HG02623 (cell line): ENCODE data around the gene OR51B4.
"Not testable (repeated sequence)": the region's sequence is repeated elsewhere in the genome, so short reads cannot be mapped to it uniquely, and the experiment has no call there.

Experiments
- ATAC-seq: cut with Tn5 transposase; IDR thresholded peaks from one replicate; pipeline ENCODE4 v1.9.1; 2021; ENCODE audit warnings: moderate library complexity; ENCODE audit not compliant: unreplicated experiment

The OR51B4 gene

DNA sequence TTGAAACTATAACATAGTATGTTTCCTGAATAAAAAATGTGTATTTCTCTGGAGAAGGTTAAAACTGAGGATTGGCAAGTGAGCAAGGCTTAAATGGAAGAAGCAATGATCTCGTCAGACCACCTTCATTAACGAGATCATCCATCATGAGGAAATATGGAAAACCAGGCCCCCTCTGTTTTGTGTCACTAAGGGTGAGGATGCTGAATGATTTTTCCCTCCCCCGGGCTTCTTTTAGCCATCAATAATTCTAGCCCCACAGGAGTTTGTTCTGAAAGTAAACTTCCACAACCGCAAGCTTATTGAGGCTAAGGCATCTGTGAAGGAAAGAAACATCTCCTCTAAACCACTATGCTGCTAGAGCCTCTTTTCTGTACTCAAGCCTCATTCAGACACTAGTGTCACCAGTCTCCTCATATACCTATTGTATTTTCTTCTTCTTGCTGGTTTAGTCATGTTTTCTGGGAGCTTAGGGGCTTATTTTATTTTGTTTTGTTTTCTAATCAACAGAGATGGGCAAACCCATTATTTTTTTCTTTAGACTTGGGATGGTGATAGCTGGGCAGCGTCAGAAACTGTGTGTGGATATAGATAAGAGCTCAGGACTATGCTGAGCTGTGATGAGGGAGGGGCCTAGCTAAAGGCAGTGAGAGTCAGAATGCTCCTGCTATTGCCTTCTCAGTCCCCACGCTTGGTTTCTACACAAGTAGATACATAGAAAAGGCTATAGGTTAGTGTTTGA lies 26.2 kb downstream of the OR51B4 start:
- ATAC-seq = no peak

DNA sequence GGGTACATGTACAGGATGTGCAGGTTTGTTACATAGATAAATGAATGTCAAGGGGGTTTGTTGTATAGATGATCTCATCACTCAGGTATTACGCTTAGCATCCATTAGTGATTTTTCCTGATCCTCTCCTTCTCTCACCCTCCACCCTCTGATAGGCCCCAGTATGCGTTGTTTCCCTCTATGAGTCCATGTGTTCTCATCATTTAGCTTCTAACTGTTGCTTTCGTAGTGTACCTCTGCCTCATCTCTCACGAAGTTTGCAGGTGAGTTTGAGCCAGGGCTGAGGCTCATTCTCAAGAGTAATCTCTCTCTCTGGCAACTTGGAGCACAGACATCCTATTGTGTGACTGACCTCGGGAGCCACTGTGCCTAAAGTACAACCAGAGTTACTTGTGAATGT lies 27.4 kb downstream of the OR51B4 start:
- no peak for ATAC-seq

DNA sequence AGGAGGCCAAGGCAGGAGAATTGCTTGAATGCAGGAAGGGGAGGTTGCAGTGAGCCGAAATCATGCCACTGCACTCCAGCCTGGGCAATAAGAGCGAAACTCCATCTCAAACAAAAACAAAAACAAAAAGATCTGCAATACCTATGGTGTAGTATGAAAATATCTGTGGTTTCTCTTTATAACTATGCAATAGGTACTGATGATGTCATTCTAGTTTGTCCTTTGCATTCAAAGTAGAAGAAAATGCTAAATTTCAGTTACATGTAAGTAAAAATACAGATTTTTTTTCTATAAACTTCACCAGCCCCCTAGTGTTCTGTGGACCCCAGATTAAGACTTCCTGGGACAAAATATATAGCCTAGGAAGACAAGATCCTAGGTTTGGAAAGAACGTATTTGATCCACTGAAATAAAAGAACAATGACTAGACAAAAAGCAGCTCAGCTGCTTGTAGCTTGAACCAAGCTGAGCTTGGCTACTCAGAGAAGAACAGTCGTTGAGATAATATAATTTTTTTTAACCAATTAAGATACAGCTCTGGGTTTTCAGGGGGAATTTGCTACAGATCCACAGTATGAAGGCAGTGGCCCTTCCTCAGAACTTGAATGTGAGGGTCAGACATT lies 29.2 kb downstream of the OR51B4 start:
- no peak for ATAC-seq

DNA sequence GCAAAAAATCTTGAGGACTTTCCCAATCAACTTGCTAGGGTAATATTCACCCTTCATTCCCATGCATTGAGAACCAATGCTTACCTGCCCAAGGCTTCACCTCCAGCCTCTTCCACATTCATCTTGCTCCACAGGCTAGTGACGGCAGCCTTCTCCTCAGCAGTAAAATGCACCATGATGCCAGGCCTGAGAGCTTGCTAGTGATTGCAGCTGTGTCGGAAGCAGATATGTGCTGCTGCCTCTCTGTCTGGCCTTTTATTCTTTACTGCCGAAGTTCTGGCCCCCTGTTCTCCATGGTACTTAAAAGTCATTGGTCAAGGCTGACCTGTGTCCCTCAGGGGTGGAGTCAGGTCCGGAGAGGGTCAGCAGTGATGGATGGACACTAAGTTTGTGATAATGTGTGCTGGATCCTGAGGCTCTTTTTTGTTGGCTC lies 32.0 kb downstream of the OR51B4 start, which contains the start of gene HBE1:
Gene HBE1, minus strand, starts transcription at position 231 of the 433 bp plus-strand sequence. Its CDS starts 55 bp downstream, at position 176.
- no peak for ATAC-seq

DNA sequence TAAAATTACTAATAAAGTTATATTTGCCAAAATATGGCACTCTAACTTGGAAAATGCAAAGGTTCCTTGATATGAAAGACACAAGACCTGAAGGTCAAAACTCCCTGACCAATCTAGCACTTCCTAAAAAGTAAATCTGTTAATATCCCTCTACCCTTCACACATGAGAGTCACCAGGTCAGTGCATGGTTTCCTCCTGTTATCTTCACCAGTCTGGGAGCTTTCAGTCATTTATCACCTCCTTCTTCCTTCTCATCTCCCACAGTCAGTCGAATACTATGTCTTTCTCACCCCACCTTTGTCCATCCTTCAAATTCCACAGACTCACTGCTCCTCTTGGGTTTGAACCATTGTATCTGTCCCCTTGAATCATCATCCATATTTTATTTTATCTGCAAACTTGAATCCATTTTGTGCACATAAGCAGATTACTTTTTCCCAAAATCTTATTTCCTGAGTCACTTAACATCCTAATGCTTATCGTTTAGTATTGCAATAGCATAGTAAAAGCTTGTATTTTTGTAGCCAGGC lies 34.6 kb downstream of the OR51B4 start:
- no peak for ATAC-seq

DNA sequence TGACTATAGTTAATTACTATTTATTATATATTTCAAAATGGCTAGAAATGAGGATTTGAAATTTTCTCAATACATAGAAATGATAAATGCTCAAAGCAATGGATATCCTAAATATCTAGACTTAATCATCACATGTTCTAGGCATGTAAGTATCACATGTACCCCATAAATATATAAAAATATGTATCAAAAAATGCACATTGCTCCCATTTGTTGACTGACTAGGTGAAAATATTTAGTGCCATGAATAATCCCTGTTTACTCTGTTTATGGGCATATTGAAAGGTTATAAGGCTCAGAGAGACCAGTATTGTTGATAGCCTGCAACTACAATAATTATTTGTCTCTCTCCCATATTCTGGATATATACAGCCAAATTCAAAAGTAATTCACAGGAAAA lies 35.1 kb downstream of the OR51B4 start:
- no peak for ATAC-seq

DNA sequence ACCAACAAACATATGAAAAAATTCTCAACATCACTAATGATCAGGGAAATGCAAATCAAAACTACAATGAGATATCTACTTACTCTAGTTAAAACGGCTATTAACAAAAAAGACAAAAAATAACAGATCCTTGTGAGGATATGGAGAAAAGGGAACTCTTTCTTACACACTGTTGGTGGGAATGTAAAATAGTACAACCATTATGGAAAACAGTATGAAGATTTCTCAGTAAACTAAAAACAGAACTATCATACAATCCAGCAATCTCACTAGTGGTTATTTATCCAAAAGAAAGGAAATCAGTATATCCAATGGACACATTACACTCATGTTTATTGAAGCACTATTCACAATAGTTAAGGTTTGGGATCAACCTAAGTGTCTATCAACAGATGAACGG lies 35.9 kb downstream of the OR51B4 start:
- no peak for ATAC-seq

DNA sequence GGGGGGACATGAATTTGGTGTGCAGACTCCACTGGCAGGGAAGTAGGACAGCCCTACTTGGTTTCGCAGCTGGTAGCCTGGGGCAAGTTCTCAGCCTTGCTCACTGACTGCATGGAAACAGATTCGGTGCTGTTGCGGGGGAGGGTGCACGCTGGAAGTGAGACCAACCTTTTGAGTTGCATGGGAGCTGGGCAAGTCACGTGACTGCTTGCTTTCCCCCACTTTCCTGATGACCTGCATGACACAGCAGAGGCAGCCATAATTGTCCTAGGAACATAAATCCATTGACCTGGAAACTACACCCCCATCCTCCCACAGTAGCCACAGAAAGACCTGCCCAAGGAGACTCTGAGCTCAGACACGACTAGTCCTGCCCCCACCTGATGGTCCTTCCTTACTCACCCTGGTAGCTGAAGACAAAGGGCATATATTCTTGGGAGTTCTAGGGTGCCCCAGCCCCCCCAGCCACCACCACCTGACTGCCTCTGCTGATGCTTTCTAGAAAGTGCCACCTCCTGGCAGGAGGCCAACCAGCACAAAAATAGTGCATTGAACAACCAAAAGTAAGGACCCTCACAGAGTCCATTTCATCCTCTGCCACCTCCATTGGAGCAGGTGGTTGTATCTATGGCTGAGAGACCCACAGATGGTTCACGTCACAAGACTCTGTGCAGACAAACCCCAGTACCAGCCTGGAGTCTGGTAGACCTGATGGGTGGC lies 43.0 kb downstream of the OR51B4 start:
- no peak for ATAC-seq

DNA sequence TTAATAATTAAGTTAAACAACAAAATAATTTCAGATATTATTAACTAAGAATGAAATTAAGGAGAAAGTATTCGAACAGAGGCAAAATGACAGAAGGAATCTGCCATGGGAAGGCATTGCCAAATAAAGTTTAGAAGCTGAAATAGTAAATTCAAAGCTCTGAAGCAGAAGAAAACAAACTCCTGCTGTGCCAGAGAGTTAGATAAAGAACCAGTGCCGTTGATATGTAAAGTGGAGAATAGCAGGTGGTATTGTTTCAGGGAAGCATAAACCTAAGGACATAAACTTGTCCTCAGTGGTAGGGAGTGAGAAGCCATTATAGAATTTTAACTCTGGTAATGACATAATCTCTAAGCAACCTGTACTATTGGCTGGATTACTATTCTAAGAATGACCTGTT lies 44.5 kb downstream of the OR51B4 start:
- no peak for ATAC-seq

DNA sequence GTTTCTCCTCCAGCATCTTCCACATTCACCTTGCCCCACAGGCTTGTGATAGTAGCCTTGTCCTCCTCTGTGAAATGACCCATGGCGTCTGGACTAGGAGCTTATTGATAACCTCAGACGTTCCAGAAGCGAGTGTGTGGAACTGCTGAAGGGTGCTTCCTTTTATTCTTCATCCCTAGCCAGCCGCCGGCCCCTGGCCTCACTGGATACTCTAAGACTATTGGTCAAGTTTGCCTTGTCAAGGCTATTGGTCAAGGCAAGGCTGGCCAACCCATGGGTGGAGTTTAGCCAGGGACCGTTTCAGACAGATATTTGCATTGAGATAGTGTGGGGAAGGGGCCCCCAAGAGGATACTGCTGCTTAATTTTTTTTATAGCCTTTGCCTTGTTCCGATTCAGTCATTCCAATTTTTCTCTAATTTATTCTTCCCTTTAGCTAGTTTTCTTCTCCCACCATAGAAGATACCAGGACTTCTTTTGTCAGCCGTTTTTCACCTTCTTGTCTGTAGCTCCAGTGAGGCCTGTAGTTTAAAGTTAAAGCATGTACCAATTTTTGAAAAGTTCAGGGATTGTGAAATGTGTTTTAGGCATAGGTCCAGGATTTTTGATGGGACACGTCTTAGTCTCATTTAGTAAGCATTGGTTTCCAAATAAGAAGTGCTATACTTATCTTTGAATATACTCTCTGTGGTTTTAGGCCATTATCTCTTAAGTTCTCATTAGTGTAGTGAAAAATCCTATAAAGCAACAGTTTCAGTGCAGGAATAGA lies 46.9 kb downstream of the OR51B4 start, which contains the start of gene HBG2:
Gene HBG2, minus strand, starts transcription at position 136 of the 768 bp plus-strand sequence. Its CDS starts 53 bp downstream, at position 83.
- not testable (repeated sequence) for ATAC-seq

DNA sequence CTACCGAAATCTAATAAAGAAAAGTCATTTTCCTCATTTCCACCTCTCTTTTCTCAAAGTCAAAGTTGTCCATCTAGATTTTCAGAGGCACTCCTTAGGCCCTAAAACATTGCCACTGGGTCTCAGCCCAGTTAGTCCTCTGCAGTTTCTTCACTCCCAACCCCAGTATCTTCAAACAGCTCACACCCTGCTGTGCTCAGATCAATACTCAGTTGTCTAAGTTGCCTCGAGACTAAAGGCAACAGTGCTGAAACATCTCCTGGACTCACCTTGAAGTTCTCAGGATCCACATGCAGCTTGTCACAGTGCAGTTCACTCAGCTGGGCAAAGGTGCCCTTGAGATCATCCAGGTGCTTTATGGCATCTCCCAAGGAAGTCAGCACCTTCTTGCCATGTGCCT lies 47.7 kb downstream of the OR51B4 start:
- ATAC-seq = not testable (repeated sequence)

DNA sequence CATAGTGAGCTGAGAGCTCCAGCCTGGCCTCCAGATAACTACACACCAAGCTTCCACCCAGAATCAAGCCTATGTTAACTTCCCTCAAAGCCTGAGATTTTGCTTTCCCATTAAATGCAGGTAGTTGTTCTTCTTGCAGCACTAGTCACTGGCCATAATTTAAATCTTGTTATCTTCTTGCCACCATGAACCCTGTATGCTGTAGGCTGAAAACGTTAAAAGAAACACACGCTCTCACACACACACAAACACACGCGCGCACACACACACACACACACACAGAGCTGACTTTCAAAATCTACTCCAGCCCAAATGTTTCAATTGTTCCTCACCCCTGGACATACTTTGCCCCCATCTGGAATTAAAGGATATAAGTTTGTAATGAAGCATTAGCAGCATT lies 48.3 kb downstream of the OR51B4 start:
- not testable (repeated sequence) for ATAC-seq

DNA sequence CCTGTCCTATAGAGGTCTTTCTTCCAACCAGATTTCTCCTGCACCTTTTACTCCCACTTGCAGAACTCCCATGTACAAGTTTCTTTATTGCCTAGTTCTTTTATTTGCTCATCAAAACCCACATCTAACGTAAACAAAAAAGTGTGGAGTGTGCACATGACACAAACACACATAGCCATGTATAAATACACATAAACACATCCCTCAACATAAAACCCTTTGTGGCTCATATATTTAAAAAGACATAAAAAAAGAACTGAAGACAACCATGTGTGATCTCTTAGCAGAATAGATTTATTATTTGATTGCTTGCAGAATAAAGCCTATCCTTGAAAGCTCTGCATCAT lies 48.9 kb downstream of the OR51B4 start:
- no peak for ATAC-seq

DNA sequence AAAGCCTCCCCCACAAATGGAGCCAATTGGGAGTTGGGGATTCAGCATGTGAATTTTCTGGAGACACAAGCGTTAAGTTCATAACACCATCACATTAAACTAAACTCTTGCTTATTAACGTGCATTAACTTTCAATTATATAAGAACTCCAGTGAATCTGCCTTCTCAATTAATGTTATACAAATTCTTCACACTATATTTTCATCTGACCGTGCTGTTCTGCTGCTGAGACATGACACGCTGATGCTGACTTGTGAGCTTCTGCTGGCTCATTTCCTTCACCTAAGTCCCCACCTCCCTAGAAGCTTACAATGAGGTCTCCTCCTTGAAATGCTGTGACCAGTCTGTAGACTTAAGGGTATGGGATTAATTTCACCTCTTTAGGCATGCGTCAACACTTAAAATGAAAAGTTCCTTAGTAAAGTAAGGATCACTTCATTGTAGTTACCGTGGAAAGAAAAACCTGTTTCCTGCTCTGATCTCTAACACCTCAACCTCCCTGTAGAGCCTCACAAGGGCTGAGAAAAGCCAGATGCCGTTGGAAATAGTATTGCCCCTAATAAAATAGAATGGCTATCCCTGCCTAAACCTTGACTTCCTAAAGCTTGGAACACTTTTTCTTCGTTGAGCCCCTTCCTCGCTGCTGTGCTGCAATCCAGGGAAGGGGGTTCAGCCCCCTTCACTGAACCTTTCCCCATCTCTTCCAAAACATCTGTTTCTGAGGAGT lies 49.4 kb downstream of the OR51B4 start:
- no peak for ATAC-seq

DNA sequence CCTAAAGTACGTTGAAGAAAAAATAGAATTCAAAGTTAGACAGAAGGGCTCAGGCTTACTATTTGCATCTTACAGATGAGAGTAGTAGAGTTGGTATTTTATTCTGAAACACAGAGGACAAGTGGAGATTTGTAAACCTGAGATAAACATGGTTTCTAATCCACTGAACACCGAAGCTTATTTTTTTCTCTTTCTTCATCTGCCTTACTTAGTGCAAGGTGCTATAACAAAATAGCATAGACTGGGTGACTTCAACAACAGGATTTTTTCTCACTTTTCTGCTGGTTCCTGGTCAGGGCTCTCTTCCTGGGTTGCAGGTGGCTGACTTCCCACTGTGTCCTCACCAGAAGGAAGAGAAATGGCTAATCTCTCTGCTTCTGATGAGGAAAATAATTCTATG lies 50.0 kb downstream of the OR51B4 start:
- no peak for ATAC-seq
